ENCODE results near the gene APBA2. TPM values are rescaled to one million over a fixed set of nuclear protein-coding genes. Genes with fewer than 3 reads are reported as not detected.

Gene APBA2
- total RNA-seq, 1 donor from 2014 or later = 5.3 TPM

GRCh38 chr15:28920781-28921331 lies 35.1 kb downstream of the APBA2 start:
- no peak for TF ChIP-seq CTCF (IDR thresholded peaks at IDR 0.05; ENCODE audit: insufficient read depth, low read length, severe bottlenecking)
- no peaks in the 10 kb centered on the region for H3K27me3 ChIP-seq (ENCODE audit: control insufficient read depth, insufficient read depth, low read length)
- FAIRE-seq = no peak
- H3K36me3 ChIP-seq (ENCODE audit: control insufficient read depth, insufficient read depth, low read length) = no peaks in the 10 kb centered on the region
- no peak for DNase-seq (ENCODE audit: low read depth)
- H3K4me3 ChIP-seq (ENCODE audit: low read depth, low read length) = no peak overlapping the region

GRCh38 chr15:28921336-28921735 lies 35.6 kb downstream of the APBA2 start:
- Histone ChIP-seq H3K36me3 (ENCODE audit: control insufficient read depth, insufficient read depth, low read length) (no peaks in the 10 kb centered on the region), H3K4me3 (ENCODE audit: low read depth, low read length) (no peak overlapping the region), H3K27me3 (ENCODE audit: control insufficient read depth, insufficient read depth, low read length) (no peaks in the 10 kb centered on the region)
- DNase-seq (ENCODE audit: low read depth) (no peak), FAIRE-seq (no peak)
- no peak for TF ChIP-seq CTCF (IDR thresholded peaks at IDR 0.05; ENCODE audit: insufficient read depth, low read length, severe bottlenecking)

DNA sequence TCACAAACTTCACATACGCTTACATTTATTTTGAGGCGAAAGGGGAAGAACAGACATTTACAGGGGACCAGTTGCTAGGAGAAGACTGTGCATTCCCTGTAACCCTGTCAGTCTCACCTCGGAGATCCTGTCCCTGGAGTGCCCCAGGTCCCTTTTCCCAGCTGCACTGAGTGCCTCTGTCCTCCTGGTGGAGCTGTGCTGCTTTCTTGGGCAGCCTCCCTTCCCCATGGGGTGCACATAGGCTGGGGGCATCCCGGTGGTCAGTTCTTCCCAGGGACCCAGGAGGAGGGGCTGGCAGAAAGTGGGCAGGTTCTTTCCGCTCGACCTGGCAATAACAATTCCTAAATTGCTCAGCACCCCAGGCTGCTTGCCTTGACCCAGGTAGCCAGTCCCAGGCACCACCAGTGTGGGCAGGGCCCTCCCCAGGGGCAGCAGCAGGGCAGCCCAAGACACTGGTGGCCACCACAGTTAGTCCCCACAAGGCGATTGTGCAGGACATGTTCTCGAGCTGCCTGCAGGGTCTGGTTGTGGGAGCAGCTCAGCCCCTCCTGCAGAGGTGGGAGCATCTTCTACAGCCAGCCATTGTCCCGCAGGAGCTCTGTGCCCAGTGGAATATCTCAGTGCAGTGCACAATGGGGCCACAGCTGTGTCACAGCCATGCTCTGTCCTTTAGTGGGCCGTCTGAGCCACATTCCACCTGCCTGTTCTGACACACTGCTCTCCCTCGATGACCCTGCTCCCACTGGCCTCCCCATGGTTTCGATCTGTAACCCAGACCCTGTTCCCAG lies 36.3 kb downstream of the APBA2 start:
- Histone ChIP-seq H3K27me3 (ENCODE audit: control insufficient read depth, insufficient read depth, low read length) (no peaks in the 10 kb centered on the region), H3K4me3 (ENCODE audit: low read depth, low read length) (no peak overlapping the region), H3K36me3 (ENCODE audit: control insufficient read depth, insufficient read depth, low read length) (no peaks in the 10 kb centered on the region)
- no peak for TF ChIP-seq CTCF (IDR thresholded peaks at IDR 0.05; ENCODE audit: insufficient read depth, low read length, severe bottlenecking)
- FAIRE-seq = no peak
- no peak for DNase-seq (ENCODE audit: low read depth)

GRCh38 chr15:28922707-28923012 lies 36.9 kb downstream of the APBA2 start:
- Histone ChIP-seq H3K4me3 (ENCODE audit: low read depth, low read length) (no peak overlapping the region), H3K36me3 (ENCODE audit: control insufficient read depth, insufficient read depth, low read length) (no peaks in the 10 kb centered on the region), H3K27me3 (ENCODE audit: control insufficient read depth, insufficient read depth, low read length) (no peaks in the 10 kb centered on the region)
- DNase-seq (ENCODE audit: low read depth) = no peak
- FAIRE-seq = no peak
- TF ChIP-seq CTCF (IDR thresholded peaks at IDR 0.05; ENCODE audit: insufficient read depth, low read length, severe bottlenecking) = no peak

GRCh38 chr15:28923726-28924280 lies 38.0 kb downstream of the APBA2 start:
- no peak for TF ChIP-seq CTCF (IDR thresholded peaks at IDR 0.05; ENCODE audit: insufficient read depth, low read length, severe bottlenecking)
- no peak for DNase-seq (ENCODE audit: low read depth)
- Histone ChIP-seq H3K36me3 (ENCODE audit: control insufficient read depth, insufficient read depth, low read length) (no peaks in the 10 kb centered on the region), H3K4me3 (ENCODE audit: low read depth, low read length) (no peak overlapping the region), H3K27me3 (ENCODE audit: control insufficient read depth, insufficient read depth, low read length) (no peaks in the 10 kb centered on the region)
- FAIRE-seq = no peak
